GM20000 (cell line): Measurements from ENCODE around the gene KLHDC4.

Experiments used
- DNase-seq: peaks from one replicate; pipeline ENCODE4 v3.0.0; 2012; ENCODE audit warnings: low spot score
- CTCF ChIP-seq: IDR thresholded peaks from 2 replicates; pipeline ENCODE4 v1.5.1; 2012; ENCODE audit warnings: mild to moderate bottlenecking, control low read depth; ENCODE audit errors: extremely low read depth, missing control alignments

KLHDC4 gene

DNA sequence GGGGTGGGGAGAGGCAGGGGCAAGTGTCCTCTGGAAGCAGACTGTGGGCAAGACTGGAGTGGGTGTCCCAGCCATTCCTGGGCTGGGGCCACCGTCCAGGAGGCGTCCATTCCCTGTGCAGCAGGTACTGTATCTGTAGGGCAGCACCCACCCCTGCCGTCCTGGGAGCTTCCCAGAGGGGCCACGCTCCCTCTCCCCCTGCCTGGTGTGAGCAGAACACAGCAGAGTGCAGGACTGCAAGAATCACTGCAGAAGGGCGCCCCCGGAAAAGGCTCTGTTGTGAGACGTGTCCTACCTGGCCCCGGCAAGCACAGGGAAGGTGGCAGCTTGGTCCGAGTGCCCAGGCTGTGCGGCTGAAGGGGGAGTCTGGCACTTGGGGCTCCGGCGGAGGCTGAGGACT is 70.3 kb downstream of the KLHDC4 start:
- TF ChIP-seq CTCF, result no peak
- DNase-seq, result no peak

GRCh38 chr16:87694441-87695125 is 71.2 kb downstream of the KLHDC4 start:
- DNase-seq, result no peak
- TF ChIP-seq CTCF, result no peak

DNA sequence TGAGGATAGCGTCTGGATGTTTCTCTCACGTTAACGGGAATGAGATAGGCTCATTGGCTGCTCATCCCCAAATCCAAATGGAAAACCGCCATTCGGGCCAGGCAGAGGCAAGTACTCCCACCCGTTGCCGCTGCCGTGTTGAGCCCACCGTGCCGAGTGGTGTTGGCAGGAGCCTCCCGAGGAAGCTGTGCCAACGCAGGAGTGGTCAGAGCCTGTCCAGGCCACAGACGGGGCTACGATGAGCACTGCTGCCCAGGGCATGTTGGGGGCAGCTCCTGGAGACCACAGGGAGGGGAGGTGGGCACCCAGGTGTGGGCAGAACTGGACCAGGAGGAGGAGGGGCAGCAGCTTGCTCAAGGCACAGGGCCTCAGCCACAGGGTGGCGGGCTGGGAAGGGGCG is 72.0 kb downstream of the KLHDC4 start:
- no peak for DNase-seq
- TF ChIP-seq CTCF, result no peak

DNA sequence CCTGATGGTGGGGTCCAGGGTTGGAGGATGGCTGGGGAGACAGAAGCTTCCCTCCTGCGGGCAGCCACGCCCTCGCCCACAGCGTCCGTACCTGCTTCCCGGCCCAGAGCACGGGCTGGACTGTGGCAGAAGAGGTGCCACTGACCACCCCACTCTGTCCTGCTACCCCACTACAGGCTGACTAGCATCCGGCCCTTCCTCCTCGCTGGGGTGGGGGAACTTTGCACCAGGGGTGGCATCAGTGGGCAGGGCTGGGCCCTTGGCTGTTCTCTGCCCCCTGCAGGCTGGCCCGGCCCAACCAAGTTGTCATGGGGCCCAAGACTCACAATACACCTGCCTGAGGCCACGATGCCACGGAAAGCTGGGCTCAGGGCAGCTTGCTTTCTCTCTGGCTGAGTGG is 73.0 kb downstream of the KLHDC4 start:
- DNase-seq, result no peak

DNA sequence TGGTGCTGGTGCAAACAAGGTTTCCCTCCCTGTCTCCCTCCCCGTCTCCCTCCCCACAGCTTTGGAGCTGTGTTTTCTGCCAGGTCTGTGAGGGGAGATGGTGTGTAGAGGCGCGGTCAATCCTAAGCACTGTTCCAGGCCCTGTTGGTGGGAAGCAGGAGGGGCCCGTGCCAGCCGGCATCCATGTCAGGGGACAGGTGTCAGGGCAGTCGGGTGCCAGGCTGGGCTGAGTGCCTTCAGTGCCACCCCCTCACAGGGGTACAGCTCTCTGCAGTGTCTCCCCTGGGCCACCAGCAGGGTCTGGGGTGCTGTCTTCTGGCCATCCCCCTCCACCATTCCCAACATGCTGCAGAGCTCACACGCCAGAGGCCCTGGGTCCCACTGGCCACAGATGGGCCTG is 73.6 kb downstream of the KLHDC4 start:
- no peak for TF ChIP-seq CTCF
- no peak for DNase-seq

More for the DNA sequence above, 73.0 kb downstream of the KLHDC4 start:
- no peak for TF ChIP-seq CTCF

DNA sequence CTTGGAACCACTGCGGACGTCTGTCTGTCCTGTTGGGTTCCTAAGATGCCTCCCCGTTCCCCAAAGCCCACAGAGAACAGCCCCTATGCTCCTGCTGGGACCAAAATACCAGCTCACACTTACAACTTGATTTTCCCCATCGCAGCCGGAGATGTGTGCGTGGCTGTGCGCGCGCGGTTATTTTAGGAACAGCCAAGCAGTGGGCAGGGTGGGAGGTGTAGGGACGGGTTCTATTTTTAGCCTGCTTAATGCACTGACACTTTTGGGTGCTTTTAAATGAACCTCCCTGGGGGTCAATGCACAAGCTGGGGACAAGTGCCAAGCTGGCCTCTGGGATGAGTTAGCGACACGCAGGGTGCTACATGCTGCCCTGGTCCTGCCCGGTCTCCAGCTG is 74.1 kb downstream of the KLHDC4 start:
- no peak for DNase-seq
- no peak for TF ChIP-seq CTCF

GRCh38 chr16:87690911-87691685 is 74.7 kb downstream of the KLHDC4 start:
- DNase-seq, result no peak
- TF ChIP-seq CTCF, result no peak
